Tibial nerve (tissue), 4 donors: ENCODE data around the gene NEDD4. TPM values are rescaled to one million over a fixed set of nuclear protein-coding genes. Genes with fewer than 3 reads are reported as not detected.

ENCODE experiments used
- DNase-seq, 2 donors: peaks; one replicate each; pipeline ENCODE4 v3.0.0-alpha.2; 2019; ENCODE audit warnings: low spot score in 2 of 2
- H3K27ac ChIP-seq, 4 donors: fragments of 200-600 bp; sonication (generic) in 3 of 4; one replicate each; pipeline ENCODE4 v1.5.1; 2017 to 2019; ENCODE audit warnings: mild to moderate bottlenecking in 1 of 4
- H3K27me3 ChIP-seq, 2 donors: fragments of 200-600 bp; sonication (generic) in 1 of 2; one replicate each; pipeline versions ENCODE4 v1.5.1 to v1.6.0; 2017 to 2019
- H3K36me3 ChIP-seq, 3 donors: fragments of 200-600 bp; sonication (generic); one replicate each; pipeline ENCODE4 v1.5.1; 2018 to 2019
- H3K4me1 ChIP-seq, 4 donors: fragments of 200-600 bp; sonication (generic) in 3 of 4; one replicate each; pipeline ENCODE4 v1.5.1; 2017 to 2019
- H3K4me3 ChIP-seq, 4 donors: fragments of 200-600 bp; sonication (generic) in 3 of 4; one replicate each; pipeline ENCODE4 v1.5.1; 2017 to 2019; ENCODE audit warnings: mild to moderate bottlenecking in 1 of 4, moderate library complexity in 1 of 4
- H3K9me3 ChIP-seq, 4 donors: fragments of 200-600 bp; sonication (generic) in 3 of 4; one replicate each; pipeline ENCODE4 v1.5.1; 2017 to 2019
- CTCF ChIP-seq, 5 experiments: fragments of 200-600 bp in 3 of 5; fragments of 450-650 bp in 2 of 5; sonication (generic) in 3 of 5; IDR thresholded peaks; one replicate each; pipeline ENCODE4 v1.5.1; 2016 to 2019; ENCODE audit warnings: antibody characterized with exemption in 5 of 5, mild to moderate bottlenecking in 3 of 5, moderate library complexity in 2 of 5
- EP300 ChIP-seq, 2 donors: sonication (generic); formaldehyde crosslinking; IDR thresholded peaks; one replicate each; pipeline ENCODE4 v1.6.1; 2017; ENCODE audit warnings: antibody characterized with exemption in 2 of 2, mild to moderate bottlenecking in 1 of 2
- POLR2A ChIP-seq, 2 donors: fragments of 450-650 bp; IDR thresholded peaks; one replicate each; pipeline ENCODE4 v1.6.1; 2017; ENCODE audit warnings: antibody characterized with exemption in 2 of 2, mild to moderate bottlenecking in 2 of 2, moderate library complexity in 2 of 2
- WGBS, 2 donors: methylation state at CpG; one replicate each; pipeline ENCODE4 v1.1.5; 2018; 5-methylcytosine and 5-hydroxymethylcytosine counted together
- total RNA-seq, 4 donors: library from RNA; depleted of rRNA; stranded (reverse); fragments of >200 nt; gene quantifications; one replicate each; pipeline ENCODE4 v1.1.0, GENCODE V29; 2016

Gene NEDD4
- total RNA-seq, 4 donors from 2014 or later = 8.4 to 12.9 (median 12.2) TPM

GRCh38 chr15:55860468-55860867 is 132.9 kb downstream of the NEDD4 start:
- Histone ChIP-seq H3K36me3 (peaks cover 0 to 49% (median 4%) of the 10 kb centered on the region in 3 donors), H3K9me3 (no peaks in the 10 kb centered on the region), H3K4me3 (no peak overlapping the region), H3K27me3 (no peaks in the 10 kb centered on the region), H3K4me1 (no peaks in the 10 kb centered on the region), H3K27ac (no peak overlapping the region)
- TF ChIP-seq POLR2A (IDR thresholded peaks at IDR 0.05) = no peak
- TF ChIP-seq CTCF (IDR thresholded peaks at IDR 0.05) = no peak
- no peak for TF ChIP-seq EP300 (IDR thresholded peaks at IDR 0.05)
- no peak for DNase-seq
- WGBS, 2 donors = 77 to 83% methylated on average over 6 of the region's 6 CpGs

GRCh38 chr15:55859681-55860080 is 133.7 kb downstream of the NEDD4 start:
- Histone ChIP-seq H3K27ac (no peak overlapping the region), H3K4me3 (no peak overlapping the region), H3K36me3 (peaks cover 0 to 56% (median 4%) of the 10 kb centered on the region in 3 donors), H3K27me3 (no peaks in the 10 kb centered on the region), H3K9me3 (no peaks in the 10 kb centered on the region), H3K4me1 (no peaks in the 10 kb centered on the region)
- WGBS, 2 donors = 70 to 95% methylated on average over 1 of the region's 1 CpG
- TF ChIP-seq CTCF (IDR thresholded peaks at IDR 0.05) (no peak), POLR2A (IDR thresholded peaks at IDR 0.05) (no peak), EP300 (IDR thresholded peaks at IDR 0.05) (no peak)
- no peak for DNase-seq

- no peaks in the 10 kb centered on the region for H3K4me1 ChIP-seq
- H3K27ac ChIP-seq = no peak overlapping the region
- no peak overlapping the region for H3K4me3 ChIP-seq
- TF ChIP-seq CTCF (IDR thresholded peaks at IDR 0.05) = no peak
- TF ChIP-seq POLR2A (IDR thresholded peaks at IDR 0.05) = no peak
- no peak for TF ChIP-seq EP300 (IDR thresholded peaks at IDR 0.05)
- DNase-seq = no peak
- no peaks in the 10 kb centered on the region for H3K9me3 ChIP-seq
- WGBS, 2 donors = 84 to 87% methylated on average over 4 of the region's 4 CpGs
- H3K36me3 ChIP-seq = peaks cover 0 to 58% (median 4%) of the 10 kb centered on the region in 3 donors
- H3K27me3 ChIP-seq = no peaks in the 10 kb centered on the region
These were observed 134.8 kb downstream of the NEDD4 start for GRCh38 chr15:55858661-55859060.

- TF ChIP-seq CTCF (IDR thresholded peaks at IDR 0.05) (no peak), EP300 (IDR thresholded peaks at IDR 0.05) (no peak), POLR2A (IDR thresholded peaks at IDR 0.05) (no peak)
- H3K27ac ChIP-seq = no peak overlapping the region
- no peaks in the 10 kb centered on the region for H3K27me3 ChIP-seq
- WGBS, 2 donors = 67 to 77% methylated on average over 4 of the region's 4 CpGs
- peaks cover 0 to 70% (median 4%) of the 10 kb centered on the region in 3 donors for H3K36me3 ChIP-seq
- no peak for DNase-seq
- H3K4me1 ChIP-seq = no peaks in the 10 kb centered on the region
- no peak overlapping the region for H3K4me3 ChIP-seq
- no peaks in the 10 kb centered on the region for H3K9me3 ChIP-seq
These were observed 136.8 kb downstream of the NEDD4 start for GRCh38 chr15:55856506-55857164.

GRCh38 chr15:55853134-55853533 is 140.3 kb downstream of the NEDD4 start:
- 85 to 89% methylated on average over 4 of the region's 4 CpGs for whole genome bisulfite sequencing, 2 donors
- peaks cover 0 to 60% (median 4%) of the 10 kb centered on the region in 3 donors for H3K36me3 ChIP-seq
- TF ChIP-seq EP300 (IDR thresholded peaks at IDR 0.05) (no peak), POLR2A (IDR thresholded peaks at IDR 0.05) (no peak), CTCF (IDR thresholded peaks at IDR 0.05) (no peak)

More at GRCh38 chr15:55853134-55853533, 140.3 kb downstream of the NEDD4 start:
- Histone ChIP-seq H3K4me3 (no peak overlapping the region), H3K9me3 (no peaks in the 10 kb centered on the region), H3K27me3 (no peaks in the 10 kb centered on the region), H3K27ac (no peak overlapping the region), H3K4me1 (no peaks in the 10 kb centered on the region)
- DNase-seq = no peak
